Activated CD4-positive, alpha-beta T cell treated with anti-CD3 and anti-CD28 coated beads, Interleukin-2, amount 10 ng/mL, durations not matched to agents 7 days and 5 days (primary cell): ENCODE measurements around the gene ARHGAP6. TPM values are rescaled to one million over a fixed set of nuclear protein-coding genes. Genes with fewer than 3 reads are reported as not detected.

Experiments
- CTCF ChIA-PET: fragments of 350-600 bp; sonication (Branson Sonifier 250); formaldehyde crosslinking; loops from one replicate; lab custom pipeline; 2021; ENCODE audit warnings: antibody characterized with exemption; lab: Charles Lee
- POLR2A ChIA-PET: fragments of 350-600 bp; sonication (Branson Sonifier 250); formaldehyde crosslinking; loops from one replicate; lab custom pipeline; 2021; ENCODE audit warnings: antibody characterized with exemption; lab: Charles Lee
- DNase-seq: peaks from one replicate; pipeline ENCODE4 v3.0.0-alpha.2; 2020
- H3K27ac Mint-ChIP-seq: one replicate; pipeline ENCODE4 v1.8.0; 2021; ENCODE audit warnings: mild to moderate bottlenecking, moderate library complexity, mixed read lengths
- H3K27me3 Mint-ChIP-seq: one replicate; pipeline ENCODE4 v1.8.0; 2021; ENCODE audit warnings: mixed read lengths
- H3K36me3 Mint-ChIP-seq: one replicate; pipeline ENCODE4 v1.8.0; 2021; ENCODE audit warnings: low read depth, mixed read lengths
- H3K4me1 Mint-ChIP-seq: one replicate; pipeline ENCODE4 v1.8.0; 2021; ENCODE audit warnings: mixed read lengths
- H3K4me3 Mint-ChIP-seq: one replicate; pipeline ENCODE4 v1.8.0; 2021; ENCODE audit warnings: mild to moderate bottlenecking, moderate library complexity, mixed read lengths
- H3K9me3 Mint-ChIP-seq: one replicate; pipeline ENCODE4 v1.8.0; 2021; ENCODE audit warnings: mixed read lengths
- total RNA-seq, 2 experiments: library from RNA; stranded (reverse); gene quantifications; one replicate each; pipeline ENCODE4 v1.2.3, GENCODE V29; 2021

Gene ARHGAP6
- total RNA-seq, 2 experiments from 2014 or later = not detected

GRCh38 chrX:11474021-11474420 is 191.7 kb downstream of the ARHGAP6 start:
- POLR2A ChIA-PET = no interaction called here
- CTCF ChIA-PET = no interaction called here
- H3K27ac Mint-ChIP-seq = no peak overlapping the region

GRCh38 chrX:11472879-11473278 is 192.8 kb downstream of the ARHGAP6 start:
- CTCF ChIA-PET = no interaction called here
- Mint-ChIP-seq H3K4me3 (no peak overlapping the region), H3K27me3 (peaks cover 2% of the 10 kb centered on the region), H3K9me3 (no peaks in the 10 kb centered on the region), H3K4me1 (no peaks in the 10 kb centered on the region), H3K36me3 (no peaks in the 10 kb centered on the region), H3K27ac (no peak overlapping the region)
- no peak for DNase-seq
- POLR2A ChIA-PET = no interaction called here

More at GRCh38 chrX:11474021-11474420, 191.7 kb downstream of the ARHGAP6 start:
- Mint-ChIP-seq H3K27me3 (peaks cover 2% of the 10 kb centered on the region), H3K36me3 (no peaks in the 10 kb centered on the region), H3K9me3 (no peaks in the 10 kb centered on the region), H3K4me3 (no peak overlapping the region), H3K4me1 (no peaks in the 10 kb centered on the region)
- DNase-seq = no peak

DNA sequence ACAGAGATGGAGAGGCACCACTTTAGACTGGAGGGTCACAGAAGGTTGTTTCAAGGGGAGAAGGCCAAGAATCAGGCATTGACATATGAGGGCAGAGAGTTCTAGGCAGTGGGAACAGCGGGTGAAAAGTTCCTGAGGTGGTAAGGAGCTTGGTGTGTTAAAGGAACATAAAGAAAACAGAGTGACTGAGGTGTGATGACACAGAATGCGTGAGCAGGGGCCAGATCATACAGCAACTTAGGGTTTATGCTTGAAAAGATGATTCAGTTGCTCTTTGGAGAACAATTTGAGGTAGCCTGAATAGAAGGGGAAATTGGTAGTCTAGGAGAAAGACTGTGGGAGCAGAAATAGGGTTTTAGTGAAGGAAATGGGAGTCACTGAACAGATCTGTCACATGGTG is 193.3 kb downstream of the ARHGAP6 start:
- no peaks in the 10 kb centered on the region for H3K9me3 Mint-ChIP-seq
- ChIA-PET POLR2A (no interaction called here), CTCF (no interaction called here)
- no peak overlapping the region for H3K4me3 Mint-ChIP-seq
- no peaks in the 10 kb centered on the region for H3K27me3 Mint-ChIP-seq
- no peaks in the 10 kb centered on the region for H3K4me1 Mint-ChIP-seq
- no peaks in the 10 kb centered on the region for H3K36me3 Mint-ChIP-seq
- DNase-seq = no peak
- H3K27ac Mint-ChIP-seq = no peak overlapping the region

DNA sequence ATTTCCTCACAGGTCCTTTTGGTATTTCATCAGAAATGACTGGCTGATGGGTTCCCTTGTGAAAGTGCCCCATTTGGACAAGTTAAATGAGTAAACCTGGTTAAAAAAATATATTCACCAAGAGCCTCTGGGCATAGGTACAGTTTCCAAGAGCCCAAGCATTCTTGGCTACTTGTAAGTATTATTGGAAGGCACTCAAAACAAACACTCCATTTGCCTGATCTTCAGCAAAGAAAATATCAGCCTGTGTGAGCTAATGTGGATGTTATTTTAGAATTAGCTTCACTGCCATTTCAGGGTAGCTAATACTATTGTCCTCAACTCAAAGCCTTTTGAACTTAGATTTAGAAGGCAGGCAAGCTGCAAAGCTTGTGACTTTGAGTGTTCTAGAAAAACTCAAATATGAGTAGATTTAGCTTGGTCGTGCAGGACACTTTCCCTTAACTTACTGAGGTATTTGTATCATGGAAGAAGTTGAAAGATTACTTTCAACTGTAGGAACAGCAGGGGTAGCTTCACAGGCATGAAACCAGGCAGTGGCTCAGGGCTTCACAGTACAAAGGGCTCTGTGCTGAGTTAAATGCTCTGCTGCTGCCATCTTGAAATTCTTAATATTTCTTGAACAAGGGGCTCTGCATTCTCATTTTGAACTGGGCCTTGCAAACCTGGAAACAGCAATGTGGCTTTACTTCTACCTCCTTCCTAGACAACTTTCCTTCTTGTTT is 195.3 kb downstream of the ARHGAP6 start:
- no peak overlapping the region for H3K27ac Mint-ChIP-seq
- H3K27me3 Mint-ChIP-seq = no peaks in the 10 kb centered on the region
- no peaks in the 10 kb centered on the region for H3K4me1 Mint-ChIP-seq
- H3K36me3 Mint-ChIP-seq = no peaks in the 10 kb centered on the region
- POLR2A ChIA-PET = no interaction called here
- no peak for DNase-seq
- no peaks in the 10 kb centered on the region for H3K9me3 Mint-ChIP-seq
- no peak overlapping the region for H3K4me3 Mint-ChIP-seq
- CTCF ChIA-PET = no interaction called here

DNA sequence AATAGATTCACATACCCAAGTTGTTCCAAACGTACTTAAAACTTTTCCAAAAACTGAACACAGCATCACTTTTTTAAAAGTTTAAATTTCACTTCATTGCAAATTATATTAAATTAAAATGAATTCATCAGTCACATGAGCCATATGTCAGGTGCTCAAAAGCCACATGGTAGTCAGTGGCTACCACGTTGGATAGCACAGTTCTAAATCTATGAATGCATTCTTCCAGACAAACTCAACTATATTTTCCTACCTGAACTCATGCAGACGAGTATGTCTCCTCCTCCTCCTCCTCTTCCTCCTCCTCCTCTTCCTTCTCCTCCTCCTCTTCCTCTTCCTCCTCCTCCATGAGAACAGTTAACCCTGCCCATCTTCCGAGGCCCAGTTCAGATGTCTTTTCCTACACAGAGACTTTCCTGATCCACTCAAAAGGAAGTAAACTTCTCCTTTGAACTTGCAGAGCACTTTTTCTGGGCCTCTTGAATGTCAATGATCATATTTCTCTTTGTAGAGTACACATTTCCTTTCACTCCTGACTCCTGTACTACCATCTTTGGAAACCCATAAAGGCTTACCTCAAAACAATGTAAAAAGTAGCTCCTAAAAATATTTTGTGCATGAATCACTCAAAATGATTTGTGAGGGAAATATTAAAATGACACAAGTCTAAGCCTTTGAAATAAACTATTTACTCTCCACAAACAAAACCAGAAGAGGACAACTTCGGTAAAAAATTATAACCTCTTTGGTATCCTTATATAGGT is 199.9 kb downstream of the ARHGAP6 start:
- Mint-ChIP-seq H3K27me3 (no peaks in the 10 kb centered on the region), H3K4me1 (no peaks in the 10 kb centered on the region), H3K36me3 (no peaks in the 10 kb centered on the region), H3K27ac (no peak overlapping the region), H3K9me3 (no peaks in the 10 kb centered on the region), H3K4me3 (no peak overlapping the region)
- CTCF ChIA-PET = no interaction called here
- POLR2A ChIA-PET = no interaction called here
- no peak for DNase-seq

GRCh38 chrX:11464836-11465463 is 200.8 kb downstream of the ARHGAP6 start:
- no peaks in the 10 kb centered on the region for H3K9me3 Mint-ChIP-seq
- POLR2A ChIA-PET = no interaction called here
- H3K36me3 Mint-ChIP-seq = no peaks in the 10 kb centered on the region
- DNase-seq = no peak
- no peaks in the 10 kb centered on the region for H3K27me3 Mint-ChIP-seq
- H3K4me1 Mint-ChIP-seq = no peaks in the 10 kb centered on the region
- no peak overlapping the region for H3K27ac Mint-ChIP-seq
- H3K4me3 Mint-ChIP-seq = no peak overlapping the region
- CTCF ChIA-PET = no interaction called here

- CTCF ChIA-PET = no interaction called here
- Mint-ChIP-seq H3K36me3 (no peaks in the 10 kb centered on the region), H3K9me3 (no peaks in the 10 kb centered on the region), H3K4me3 (no peak overlapping the region), H3K4me1 (no peaks in the 10 kb centered on the region), H3K27ac (no peak overlapping the region), H3K27me3 (no peaks in the 10 kb centered on the region)
- POLR2A ChIA-PET = no interaction called here
- no peak for DNase-seq
Observed at GRCh38 chrX:11464380-11464779, 201.3 kb downstream of the ARHGAP6 start.

DNA sequence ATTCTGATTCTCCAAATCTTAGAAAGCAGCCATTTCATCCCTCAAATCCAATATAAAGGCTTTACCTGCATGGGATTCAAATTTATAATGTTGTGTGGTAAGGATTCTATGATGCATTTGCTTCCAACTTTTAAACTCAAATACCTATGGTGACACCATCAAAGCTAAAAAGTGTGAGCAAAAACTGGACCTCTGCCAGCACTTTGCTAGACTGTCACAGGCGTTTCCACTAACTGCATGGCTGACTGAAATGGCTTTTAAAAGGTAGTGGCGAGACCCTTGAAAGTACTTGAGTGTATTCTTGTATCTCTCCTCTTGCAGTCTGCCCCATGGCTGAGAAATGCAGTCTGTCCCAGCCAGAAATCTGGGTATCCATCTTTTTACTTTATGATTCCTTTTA is 203.1 kb downstream of the ARHGAP6 start:
- no peaks in the 10 kb centered on the region for H3K36me3 Mint-ChIP-seq
- H3K9me3 Mint-ChIP-seq = no peaks in the 10 kb centered on the region
- ChIA-PET POLR2A (no interaction called here), CTCF (no interaction called here)
- H3K27me3 Mint-ChIP-seq = no peaks in the 10 kb centered on the region
- no peak overlapping the region for H3K4me3 Mint-ChIP-seq
- no peak overlapping the region for H3K27ac Mint-ChIP-seq
- DNase-seq = no peak
- H3K4me1 Mint-ChIP-seq = no peaks in the 10 kb centered on the region

GRCh38 chrX:11462136-11462535 is 203.6 kb downstream of the ARHGAP6 start:
- POLR2A ChIA-PET = no interaction called here
- no peaks in the 10 kb centered on the region for H3K4me1 Mint-ChIP-seq

DNA sequence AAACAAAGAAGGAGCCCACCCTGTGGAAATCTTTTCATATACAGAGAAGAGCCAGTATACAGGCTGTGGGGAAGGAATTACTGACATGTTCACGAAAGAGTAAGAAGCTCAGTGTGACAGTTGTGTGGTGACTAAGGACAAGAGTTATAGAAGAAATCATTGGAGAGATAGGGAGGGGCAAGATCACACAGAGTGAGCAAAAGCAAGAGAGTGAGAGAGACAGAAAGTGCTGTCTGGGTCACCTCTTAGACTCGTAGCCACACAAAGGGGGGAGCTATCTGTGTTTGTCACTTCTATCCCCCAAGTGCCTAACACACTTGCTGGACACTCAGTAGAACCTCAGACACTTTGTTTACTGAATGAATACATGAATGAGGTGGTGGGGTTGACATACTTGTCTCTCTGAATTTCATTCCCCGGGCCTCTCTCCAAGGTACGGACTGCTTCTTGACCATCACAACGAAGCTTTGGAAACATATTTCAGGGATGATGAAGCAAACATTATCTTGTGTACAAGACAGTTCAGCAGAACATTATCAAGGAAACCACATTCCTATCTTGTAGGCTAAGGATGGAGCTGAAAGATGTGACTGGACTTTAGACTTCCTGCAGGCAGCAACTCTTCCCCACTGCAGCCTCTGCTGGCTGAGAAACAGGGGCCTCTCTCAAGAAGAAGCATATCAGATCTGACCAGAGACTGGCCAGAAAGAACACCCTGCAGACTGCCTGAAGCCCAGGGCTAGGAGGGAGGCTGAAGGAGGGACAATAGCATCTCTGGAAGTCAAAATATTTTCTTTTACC is 204.3 kb downstream of the ARHGAP6 start:
- H3K36me3 Mint-ChIP-seq = no peaks in the 10 kb centered on the region
- ChIA-PET POLR2A (no interaction called here), CTCF (no interaction called here)
- no peaks in the 10 kb centered on the region for H3K9me3 Mint-ChIP-seq
- no peaks in the 10 kb centered on the region for H3K4me1 Mint-ChIP-seq
- no peak overlapping the region for H3K27ac Mint-ChIP-seq
- no peaks in the 10 kb centered on the region for H3K27me3 Mint-ChIP-seq
- no peak overlapping the region for H3K4me3 Mint-ChIP-seq
- no peak for DNase-seq

More at GRCh38 chrX:11462136-11462535, 203.6 kb downstream of the ARHGAP6 start:
- no peaks in the 10 kb centered on the region for H3K27me3 Mint-ChIP-seq
- no peak overlapping the region for H3K27ac Mint-ChIP-seq
- H3K9me3 Mint-ChIP-seq = no peaks in the 10 kb centered on the region
- CTCF ChIA-PET = no interaction called here
- H3K36me3 Mint-ChIP-seq = no peaks in the 10 kb centered on the region
- DNase-seq = no peak
- H3K4me3 Mint-ChIP-seq = no peak overlapping the region

- H3K4me1 Mint-ChIP-seq = no peaks in the 10 kb centered on the region
- no peaks in the 10 kb centered on the region for H3K27me3 Mint-ChIP-seq
- ChIA-PET CTCF (no interaction called here), POLR2A (no interaction called here)
- no peaks in the 10 kb centered on the region for H3K9me3 Mint-ChIP-seq
- no peak for DNase-seq
- no peak overlapping the region for H3K4me3 Mint-ChIP-seq
- H3K27ac Mint-ChIP-seq = no peak overlapping the region
- H3K36me3 Mint-ChIP-seq = no peaks in the 10 kb centered on the region
Observed at GRCh38 chrX:11460347-11460746, 205.4 kb downstream of the ARHGAP6 start.

DNA sequence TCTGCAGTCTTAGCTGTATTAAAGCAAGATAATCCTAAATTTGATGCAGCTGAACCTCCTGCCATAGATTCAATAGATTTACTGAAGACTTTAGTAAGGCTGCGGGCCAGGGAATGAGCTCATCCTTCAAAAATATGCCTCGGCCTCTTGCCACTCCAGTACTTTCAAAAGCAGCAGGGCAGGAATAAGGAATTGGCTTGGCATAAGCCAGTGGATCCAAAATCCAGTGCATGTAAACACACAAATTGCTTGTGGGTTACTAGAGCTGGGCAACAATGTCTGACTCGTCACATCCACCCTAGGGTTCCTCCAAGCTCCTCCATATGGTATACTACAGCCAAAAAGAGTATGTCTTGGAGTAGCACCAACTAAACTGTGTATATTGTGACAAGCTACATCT is 207.6 kb downstream of the ARHGAP6 start:
- POLR2A ChIA-PET = no interaction called here

More for the DNA sequence above, 207.6 kb downstream of the ARHGAP6 start:
- Mint-ChIP-seq H3K36me3 (no peaks in the 10 kb centered on the region), H3K27me3 (no peaks in the 10 kb centered on the region), H3K4me3 (no peak overlapping the region), H3K4me1 (no peaks in the 10 kb centered on the region), H3K9me3 (no peaks in the 10 kb centered on the region), H3K27ac (no peak overlapping the region)
- CTCF ChIA-PET = interaction anchor here (1.3 kb wide), 1 partner anchor 9 kb away, joined by 4 read pairs; no protein-coding TSS in a partner anchor
- DNase-seq = no peak
